Karpas-422 (cell line): ENCODE data around the gene NSA2. TPM values are rescaled to one million over a fixed set of nuclear protein-coding genes. Genes with fewer than 3 reads are reported as not detected.

Experiments
- DNase-seq: peaks from one replicate; pipeline ENCODE4 v3.0.0-alpha.2; 2015
- H2AFZ ChIP-seq: fragments of 200-600 bp; sonication (generic); 2 replicates; pipeline ENCODE4 v1.6.1; 2014; ENCODE audit warnings: antibody characterized with exemption, low read length, mixed read lengths
- H3K27ac ChIP-seq: fragments of 200-600 bp; sonication (generic); 2 replicates; pipeline ENCODE4 v1.5.1; 2014; ENCODE audit warnings: mild to moderate bottlenecking, low read length, moderate library complexity
- H3K27me3 ChIP-seq: fragments of 200-600 bp; sonication (generic); 2 replicates; pipeline ENCODE4 v1.6.1; 2014; ENCODE audit warnings: low read length, mixed read lengths
- H3K36me3 ChIP-seq: fragments of 200-600 bp; sonication (generic); 2 replicates; pipeline ENCODE4 v1.6.1; 2014; ENCODE audit warnings: low read length, mixed read lengths; ENCODE audit not compliant: insufficient read depth
- H3K4me1 ChIP-seq: fragments of 200-600 bp; sonication (generic); 2 replicates; pipeline ENCODE4 v1.6.1; 2014; ENCODE audit warnings: mild to moderate bottlenecking, low read length, mixed read lengths
- H3K4me2 ChIP-seq: fragments of 200-600 bp; sonication (generic); 2 replicates; pipeline ENCODE4 v1.6.1; 2014; ENCODE audit warnings: low read length, low read depth, mild to moderate bottlenecking; ENCODE audit not compliant: poor library complexity, severe bottlenecking
- H3K4me3 ChIP-seq: fragments of 200-600 bp; sonication (generic); 2 replicates; pipeline ENCODE4 v1.5.1; 2014; ENCODE audit warnings: mild to moderate bottlenecking, antibody characterized with exemption, low read length, mixed read lengths
- H3K79me2 ChIP-seq: fragments of 200-600 bp; sonication (generic); 2 replicates; pipeline ENCODE4 v1.6.1; 2014; ENCODE audit warnings: mild to moderate bottlenecking, low read length, mixed read lengths
- H3K9ac ChIP-seq: fragments of 200-600 bp; sonication (generic); 2 replicates; pipeline ENCODE4 v1.6.0; 2014; ENCODE audit warnings: low read length
- H3K9me2 ChIP-seq: fragments of 200-600 bp; sonication (generic), shearing (Covaris generic); replicated peaks from 2 replicates; pipeline ENCODE4 v1.6.0; 2014; ENCODE audit warnings: mild to moderate bottlenecking, low read length, moderate library complexity; ENCODE audit not compliant: insufficient read depth
- H3K9me3 ChIP-seq: fragments of 300-700, 200-600 bp; sonication (generic); 2 replicates; pipeline ENCODE4 v1.6.1; 2014; ENCODE audit warnings: low read length, mixed read lengths
- H4K20me1 ChIP-seq: fragments of 200-600 bp; sonication (generic); 2 replicates; pipeline ENCODE4 v1.6.1; 2014; ENCODE audit warnings: mild to moderate bottlenecking, antibody characterized with exemption, low read length, low read depth; ENCODE audit not compliant: insufficient read depth
- small RNA-seq: library from RNA; depleted of rRNA; stranded (forward); fragments of <200 nt; gene quantifications from one replicate; pipeline ENCODE3, GENCODE V24; 2014
- total RNA-seq: library from RNA; depleted of rRNA; stranded (reverse); fragments of >200 nt; shearing (Covaris generic); gene quantifications from 2 replicates; pipeline ENCODE4 v1.2.3, GENCODE V29; 2014; ENCODE audit warnings: low replicate concordance; rRNA removed

The NSA2 gene
- total RNA-seq, 1 experiment from 2014 or later: 117 TPM

DNA sequence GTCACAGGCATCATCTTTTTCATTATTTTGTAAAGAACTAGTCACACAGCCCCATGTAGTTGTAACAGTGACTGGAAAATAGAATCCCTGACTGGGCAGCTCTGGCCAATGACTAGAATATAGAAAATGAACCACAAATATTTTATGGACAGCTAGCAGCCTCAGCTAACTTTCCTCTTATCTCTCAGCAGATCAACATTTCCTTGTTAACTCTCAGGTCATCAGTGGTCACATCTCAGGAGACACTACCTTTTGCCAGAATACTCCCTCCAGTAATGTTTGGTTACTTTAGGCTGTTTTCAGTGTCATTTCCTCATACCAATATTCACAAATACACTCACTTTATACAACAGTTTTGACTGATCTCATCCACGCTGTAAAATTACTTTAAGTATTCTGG, 55.2 kb downstream of the NSA2 start:
- no peaks in the 10 kb centered on the region for H3K9me3 ChIP-seq

DNA sequence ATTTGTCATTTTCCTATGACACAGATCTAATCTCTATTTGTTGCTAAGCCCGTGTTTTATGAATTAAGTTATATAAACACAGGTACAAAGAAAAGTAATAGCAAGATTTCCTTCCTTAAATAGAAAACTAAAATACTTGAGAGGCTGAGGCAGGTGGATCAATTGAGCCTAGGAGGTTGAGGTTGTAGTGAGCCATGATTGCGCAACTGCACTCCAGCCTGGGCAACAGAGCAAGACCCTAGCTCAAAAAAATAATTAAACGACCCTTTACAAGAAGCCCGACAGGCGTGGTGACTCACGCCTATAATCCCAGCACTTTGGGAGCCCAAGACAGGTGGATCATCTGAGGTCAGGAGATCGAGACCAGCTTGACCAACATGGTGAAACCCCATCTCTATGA, 62.4 kb downstream of the NSA2 start:
- no peak for DNase-seq
- H3K4me1 ChIP-seq: no peaks in the 10 kb centered on the region

More for the DNA sequence above, 55.2 kb downstream of the NSA2 start:
- no peaks in the 10 kb centered on the region for H3K79me2 ChIP-seq
- no peaks in the 10 kb centered on the region for H3K27me3 ChIP-seq
- H3K9ac ChIP-seq: no peak overlapping the region
- no peak for DNase-seq
- no peak overlapping the region for H3K27ac ChIP-seq
- no peak overlapping the region for H3K4me2 ChIP-seq
- no peaks in the 10 kb centered on the region for H3K36me3 ChIP-seq
- no peak overlapping the region for H3K4me3 ChIP-seq
- H4K20me1 ChIP-seq: no peaks in the 10 kb centered on the region
- no peak overlapping the region for H2AFZ ChIP-seq
- H3K4me1 ChIP-seq: no peaks in the 10 kb centered on the region
- no peaks in the 10 kb centered on the region for H3K9me2 ChIP-seq

More for the DNA sequence above, 62.4 kb downstream of the NSA2 start:
- Histone ChIP-seq H3K27me3 (no peaks in the 10 kb centered on the region), H2AFZ (no peak overlapping the region), H3K79me2 (no peaks in the 10 kb centered on the region), H3K36me3 (no peaks in the 10 kb centered on the region), H3K27ac (no peak overlapping the region), H3K4me3 (no peak overlapping the region), H4K20me1 (no peaks in the 10 kb centered on the region), H3K9me3 (no peaks in the 10 kb centered on the region), H3K4me2 (no peak overlapping the region), H3K9me2 (no peaks in the 10 kb centered on the region), H3K9ac (no peak overlapping the region)

Small RNA genes lying within 50 kb of the gene (small RNA-seq; reads per million reads assigned to genes)
- gene RNU6-658P: not detected

Other genes starting within 250 kb of the NSA2 start
- gene ENC1, start 126.5 kb upstream of the NSA2 start, total RNA-seq: 0.15 and 0.25 TPM in 2 replicates
- gene HEXB, start 82.0 kb upstream of the NSA2 start, total RNA-seq: 70.2 and 74.3 TPM in 2 replicates
- 33.4 and 44.5 TPM in 2 replicates for gene GFM2, start 132 bp upstream of the NSA2 start, total RNA-seq
- gene FAM169A, start 99.1 kb downstream of the NSA2 start, total RNA-seq: not detected in 2 replicates